ENCODE results near the gene MAP3K5.
"Not testable (repeated sequence)": the region's sequence is repeated elsewhere in the genome, so short reads cannot be mapped to it uniquely, and the experiment has no call there.

MAP3K5 gene

DNA sequence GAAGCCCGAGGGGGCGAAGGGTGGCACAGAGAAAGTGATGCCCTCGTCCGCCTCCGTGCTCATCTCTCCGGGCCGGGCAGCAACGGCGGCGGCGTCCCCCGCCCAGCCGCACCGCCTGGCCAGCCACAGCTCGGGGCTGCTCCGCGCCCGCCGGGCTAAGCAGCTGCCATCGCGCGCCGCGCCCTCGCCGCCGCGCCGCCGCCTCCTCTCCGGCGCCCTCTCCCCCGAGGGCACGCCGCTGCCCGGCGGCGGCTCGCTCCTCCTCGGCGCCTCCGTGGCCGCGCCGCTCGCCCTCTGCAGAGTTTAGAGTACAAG lies 225 bp downstream of the MAP3K5 start:
- DNase-seq = no peak

DNA sequence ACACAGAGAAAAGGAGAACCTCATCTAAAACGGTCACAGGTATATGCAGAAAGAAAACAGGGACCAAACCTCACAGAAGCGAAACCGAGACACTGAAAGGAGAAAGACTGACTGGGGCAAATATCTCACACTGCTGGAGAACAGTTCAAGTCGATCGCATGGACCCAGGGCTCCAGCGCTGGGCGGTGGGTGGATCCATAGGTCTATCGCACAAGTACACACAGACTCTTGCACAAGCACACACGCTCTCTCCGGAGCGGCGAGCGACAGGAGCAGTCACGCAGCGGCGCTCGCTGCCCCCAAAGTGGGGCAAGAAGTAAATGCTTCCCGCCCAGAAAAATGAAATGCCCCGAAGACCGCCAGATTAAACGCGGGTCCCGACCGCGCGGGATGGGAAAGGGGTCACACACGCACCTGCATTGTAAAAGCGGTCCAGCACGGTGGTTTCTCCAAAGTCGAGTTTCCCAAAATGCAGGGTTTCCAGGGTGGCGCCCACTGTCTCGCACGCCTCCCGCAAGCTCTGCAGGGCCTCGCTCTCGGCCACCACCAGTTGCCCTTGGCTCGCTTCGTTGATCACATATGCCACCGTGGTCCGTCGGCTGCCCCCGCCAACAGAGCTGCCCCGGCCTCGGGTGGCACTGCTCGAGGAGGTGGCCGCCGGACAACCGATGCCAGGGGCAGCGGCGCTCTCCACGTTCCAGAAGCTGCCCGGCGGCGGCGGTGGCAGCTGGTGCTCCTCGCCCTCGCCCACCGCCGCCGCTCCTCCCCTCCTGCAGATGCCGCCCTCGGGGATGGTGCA lies 782 bp downstream of the MAP3K5 start:
- no peak for DNase-seq

DNA sequence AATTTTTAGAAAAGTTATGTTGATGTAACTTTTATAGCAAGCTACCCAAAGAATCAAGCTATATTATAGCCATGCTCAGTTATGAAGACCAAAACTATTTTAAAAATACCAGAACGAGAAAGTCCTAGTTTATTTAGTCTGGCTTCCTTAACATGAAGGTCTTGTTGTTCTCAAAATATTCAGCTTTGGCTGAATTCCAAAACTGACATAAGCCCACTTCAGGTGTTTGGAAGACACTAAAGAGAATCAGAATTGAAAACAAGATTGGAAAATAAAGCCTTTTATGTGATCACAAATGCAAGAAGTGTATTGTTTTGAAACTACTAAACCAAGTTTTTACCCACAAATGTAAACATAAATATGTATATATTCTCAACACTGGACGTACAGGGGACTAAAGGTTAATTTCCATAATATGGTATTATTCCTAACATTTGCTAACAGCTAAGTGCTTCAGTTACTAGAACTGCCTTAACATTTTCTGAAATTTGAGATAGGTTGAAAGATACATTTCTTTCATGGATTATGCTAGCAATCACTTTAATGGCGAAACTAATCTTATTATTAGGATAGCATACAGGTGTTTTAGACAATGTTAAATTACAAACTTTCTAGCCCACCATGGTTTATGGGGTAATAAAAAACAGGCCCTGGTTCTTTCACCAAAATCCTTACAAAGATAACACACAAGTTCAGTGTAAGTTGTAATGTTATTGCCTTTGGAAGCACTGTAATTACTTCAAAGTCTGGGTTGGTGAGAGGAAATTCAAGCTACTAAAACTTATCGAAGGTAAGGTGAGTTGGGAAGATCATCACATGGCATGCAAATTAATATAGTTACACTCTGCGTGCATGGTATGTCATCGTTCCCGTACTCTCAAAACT lies 1.6 kb downstream of the MAP3K5 start:
- no peak for DNase-seq

DNA sequence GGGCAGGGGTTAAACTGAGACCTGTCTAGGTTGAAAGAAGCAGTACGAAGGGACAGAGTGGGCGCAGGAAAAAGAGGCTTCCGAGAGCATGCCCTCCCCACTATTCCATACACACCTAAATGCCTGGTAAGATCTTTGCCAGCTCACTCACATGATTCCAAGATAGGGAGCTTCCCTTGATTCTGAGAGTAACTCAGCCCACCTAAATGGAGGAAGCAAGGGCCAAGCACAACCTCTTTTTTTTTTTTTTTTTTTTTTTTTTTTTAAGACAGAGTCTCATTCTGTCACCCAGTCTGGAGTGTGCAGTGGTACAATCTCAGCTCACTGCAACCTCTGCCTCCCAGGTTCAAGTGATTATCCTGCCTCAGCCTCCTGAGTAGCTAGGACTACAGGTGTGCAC lies 2.8 kb downstream of the MAP3K5 start:
- DNase-seq = not testable (repeated sequence)

DNA sequence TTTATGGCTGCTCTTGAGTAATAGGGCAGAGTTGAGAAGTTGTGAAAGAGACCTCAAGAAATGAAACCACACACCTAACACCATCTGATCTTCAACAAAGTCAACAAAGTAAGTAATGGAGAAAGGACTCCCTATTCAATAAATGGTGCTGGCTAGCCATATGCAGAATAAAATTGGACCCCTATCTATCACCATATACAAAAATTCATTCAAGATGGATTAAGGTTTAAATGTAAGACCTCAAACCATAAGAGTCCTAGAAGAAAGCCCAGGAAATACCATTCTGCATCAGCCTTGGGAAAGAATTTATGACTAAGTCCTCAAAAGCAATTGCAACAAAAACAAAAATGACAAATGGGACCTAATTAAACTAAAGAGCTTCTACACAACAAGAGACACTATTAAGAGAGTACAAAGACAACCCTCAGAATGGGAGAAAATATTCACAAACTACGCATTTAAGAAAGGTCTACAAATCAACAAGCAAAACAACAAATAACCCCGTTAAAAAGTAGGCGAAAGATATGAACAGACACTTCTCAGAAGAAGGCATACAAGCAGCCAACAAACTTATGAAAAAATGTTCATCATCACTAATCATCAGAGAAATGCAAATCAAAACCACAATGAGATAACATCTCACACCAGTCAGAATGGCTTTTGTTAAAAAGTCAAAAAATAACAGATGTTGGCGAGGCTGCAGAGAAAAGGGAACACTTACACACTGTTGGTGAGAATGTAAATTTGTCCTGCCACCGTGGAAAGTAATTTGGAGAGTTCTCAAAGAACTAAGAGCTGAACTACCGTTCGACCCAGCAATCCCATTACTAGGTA lies 4.0 kb downstream of the MAP3K5 start:
- DNase-seq = no peak

DNA sequence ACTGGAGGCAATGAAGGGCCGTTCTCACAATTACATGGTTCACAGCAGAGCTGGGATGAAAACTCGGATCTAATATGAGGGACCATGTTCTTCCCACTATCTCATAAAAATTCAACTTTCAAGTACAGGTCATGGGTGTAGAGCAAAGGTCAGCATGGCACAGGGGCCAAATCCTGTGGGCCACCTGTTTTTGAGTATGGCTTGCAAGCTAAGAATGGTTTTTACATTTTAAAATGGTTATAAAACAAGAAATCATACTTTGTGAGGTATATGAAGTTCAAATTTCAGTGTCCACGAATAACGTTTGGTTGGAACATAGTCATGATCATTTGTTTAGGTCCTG lies 4.6 kb downstream of the MAP3K5 start:
- DNase-seq = no peak

DNA sequence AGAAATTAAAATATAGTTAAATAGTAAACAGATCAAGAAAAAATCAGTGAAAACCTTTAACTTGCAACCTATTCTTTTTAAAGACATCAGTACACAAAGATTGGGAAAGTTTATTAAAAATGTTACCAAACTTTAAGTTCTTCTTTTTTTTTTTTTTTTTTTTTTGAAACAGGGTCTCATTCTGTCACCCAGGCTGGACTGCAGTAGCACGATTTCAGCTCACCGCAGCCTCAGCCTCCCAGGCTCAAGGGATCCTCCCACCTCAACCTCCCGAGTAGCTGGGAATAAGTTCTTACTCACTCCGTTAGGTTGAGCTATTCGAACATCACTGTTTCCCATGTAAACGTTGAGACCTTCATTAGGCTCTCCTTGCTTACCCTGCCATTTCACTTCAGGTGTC lies 5.6 kb downstream of the MAP3K5 start:
- no peak for DNase-seq

DNA sequence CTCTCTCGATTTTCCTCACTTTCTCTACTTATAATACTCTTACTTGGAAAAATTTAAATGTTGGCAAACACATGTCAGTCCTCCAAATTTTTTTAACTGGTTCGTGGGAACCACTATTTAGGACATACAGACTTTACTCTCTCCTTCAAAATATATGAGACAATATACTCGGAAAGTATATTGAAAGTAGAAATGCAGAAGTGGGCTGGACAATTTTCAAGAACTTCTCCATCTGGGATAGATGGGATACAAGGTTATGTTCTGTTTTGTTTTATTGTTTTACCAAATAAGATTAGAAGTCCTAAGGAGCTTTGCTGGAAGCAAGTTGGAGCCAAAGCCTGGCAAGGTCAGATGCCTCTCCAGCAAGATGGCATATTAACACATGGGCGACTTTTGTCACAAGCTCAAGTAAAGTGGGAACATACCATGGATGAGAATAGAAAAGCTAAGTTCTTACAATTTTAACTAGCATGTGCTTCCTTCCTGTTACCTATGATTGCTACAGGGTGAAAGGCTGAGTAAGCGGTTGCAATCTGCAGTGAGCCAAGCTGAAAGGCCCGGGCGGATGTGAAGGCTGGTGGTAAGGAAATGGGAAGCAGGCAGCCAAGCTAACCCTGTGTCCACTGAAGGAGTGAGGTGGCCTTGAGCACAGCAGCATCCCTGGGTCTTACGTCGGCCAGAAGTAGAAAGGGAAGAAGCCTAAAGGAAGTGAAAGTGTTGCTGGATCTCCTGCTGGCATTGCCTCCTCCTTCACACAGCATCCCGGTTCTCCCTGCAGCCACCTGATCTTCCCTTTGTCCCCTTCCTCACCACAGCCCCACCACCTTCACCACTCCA lies 7.1 kb downstream of the MAP3K5 start:
- DNase-seq = no peak

DNA sequence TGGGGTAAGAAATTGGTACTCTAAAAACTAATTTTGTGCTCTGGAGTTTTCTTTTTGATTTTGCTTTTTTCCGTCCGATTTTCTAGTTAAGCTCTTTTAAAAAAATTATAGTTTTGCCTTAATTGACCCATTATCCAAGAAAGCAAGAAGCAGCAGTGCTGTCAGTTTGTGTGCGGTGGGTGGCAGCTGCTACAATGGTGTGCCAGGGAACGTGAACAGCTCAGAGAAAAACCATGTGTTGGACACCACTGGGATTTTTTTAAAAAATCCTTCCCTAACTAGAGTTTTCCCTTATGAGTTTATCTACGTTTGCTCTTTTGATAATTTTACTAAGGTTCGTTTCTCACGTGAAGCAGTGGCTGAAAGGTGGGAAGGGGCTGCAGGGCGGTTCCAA lies 8.0 kb downstream of the MAP3K5 start:
- DNase-seq = no peak

DNA sequence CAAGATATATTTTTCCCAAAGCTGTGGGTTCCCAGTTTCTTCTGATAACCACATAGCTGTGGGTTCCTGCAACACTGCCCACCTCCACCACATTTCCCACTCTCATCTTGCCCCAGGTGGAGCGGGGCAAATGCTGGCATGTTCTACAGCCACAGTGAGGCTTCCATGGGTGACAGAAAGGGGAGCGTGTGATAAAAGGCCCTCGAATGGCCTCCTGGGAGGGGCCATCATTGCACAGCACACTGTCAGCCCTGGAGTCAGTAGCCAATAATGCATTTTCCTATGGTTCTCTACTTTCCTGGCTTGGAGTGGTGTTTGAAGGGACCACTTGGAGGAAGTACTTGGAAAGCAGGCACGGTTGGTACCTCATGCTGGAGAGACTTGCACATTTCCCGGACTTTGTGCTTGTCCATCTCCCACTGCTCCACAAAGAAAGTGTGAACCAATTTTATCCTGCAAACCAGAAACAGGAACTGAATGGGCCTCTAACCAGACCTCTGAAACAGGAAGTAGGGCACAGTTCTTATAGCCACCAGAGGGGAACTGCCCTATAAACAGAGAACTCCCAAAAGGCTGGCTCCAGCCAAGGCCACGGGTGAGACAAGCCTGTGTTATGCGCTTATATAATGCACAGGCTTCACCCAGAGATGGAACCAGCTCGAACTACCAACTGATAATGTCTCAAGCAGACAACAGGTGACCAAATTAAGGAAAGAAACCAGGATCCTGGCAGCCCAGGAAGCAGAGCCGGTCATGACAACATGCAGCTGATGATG lies 8.6 kb downstream of the MAP3K5 start:
- no peak for DNase-seq

DNA sequence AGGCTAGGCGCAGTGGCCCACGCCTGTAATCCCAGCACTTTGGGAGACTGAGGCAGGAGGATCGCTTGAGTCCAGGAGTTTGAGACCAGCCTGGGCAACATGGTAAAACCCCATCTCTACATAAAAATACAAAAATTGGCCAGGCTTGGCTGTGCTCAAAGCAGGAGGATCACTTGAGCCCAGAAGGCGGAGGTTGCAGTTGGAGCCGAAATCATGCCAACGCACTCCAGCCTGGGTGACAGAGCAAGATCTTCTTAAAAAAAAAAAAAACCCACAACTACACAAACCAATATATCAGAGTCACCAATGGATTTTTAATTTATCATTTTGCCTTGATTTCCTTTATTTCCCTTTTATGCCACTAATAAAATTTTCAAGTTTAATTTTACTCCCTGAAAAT lies 9.3 kb downstream of the MAP3K5 start:
- no peak for DNase-seq

DNA sequence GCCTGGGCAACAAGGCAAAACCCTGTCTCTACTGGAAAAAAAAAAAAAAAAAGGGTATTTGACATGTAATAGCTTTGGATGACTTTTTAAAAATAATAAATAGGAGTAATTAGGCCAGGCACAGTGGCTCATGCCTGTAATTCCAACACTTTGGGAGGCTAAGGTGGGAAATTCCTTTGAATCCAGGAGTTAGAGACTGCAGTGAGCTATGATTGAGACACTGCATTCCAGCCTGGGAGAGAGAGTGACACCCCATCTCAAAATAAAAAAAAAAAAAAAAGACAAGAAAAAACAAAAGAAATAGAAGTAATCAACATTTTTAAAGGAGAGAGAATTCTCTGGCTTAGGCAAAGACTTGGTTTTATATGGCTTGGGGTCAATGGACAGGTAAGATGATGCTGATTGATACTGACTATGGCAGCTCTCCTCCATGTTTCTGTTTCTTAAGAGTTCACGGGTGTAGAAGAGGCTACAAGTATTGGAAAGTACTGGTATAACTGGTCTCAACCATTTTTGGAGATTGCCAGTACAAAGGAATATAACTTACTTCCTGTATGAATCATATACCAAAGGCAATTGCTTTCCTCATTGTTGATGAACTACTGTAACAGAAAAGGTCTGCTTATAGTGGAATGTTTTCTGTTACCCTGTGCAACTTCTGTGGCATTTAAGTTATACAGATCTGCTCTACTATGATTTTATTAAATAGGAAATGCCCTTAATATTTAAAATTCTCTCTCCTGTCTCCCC lies 10.1 kb downstream of the MAP3K5 start:
- no peak for DNase-seq

DNA sequence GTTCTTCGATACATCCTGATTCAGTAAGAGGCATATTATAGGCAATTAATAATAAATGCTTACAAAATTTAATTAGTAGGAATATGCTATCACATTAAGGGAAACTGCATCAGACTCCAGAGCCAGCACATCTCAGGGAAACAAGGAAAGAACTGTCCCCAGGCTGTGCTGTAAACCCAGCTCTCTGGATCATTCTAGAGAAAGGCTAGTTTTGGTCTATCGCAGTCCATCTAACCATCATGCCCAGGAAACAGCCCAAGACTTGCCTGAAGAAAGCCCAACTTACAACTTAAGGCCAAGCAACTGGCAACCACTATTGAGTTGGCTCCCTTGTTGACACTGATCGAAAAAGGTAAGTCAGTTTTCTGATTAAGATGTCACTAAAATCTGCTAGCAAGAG lies 11.3 kb downstream of the MAP3K5 start:
- no peak for DNase-seq

DNA sequence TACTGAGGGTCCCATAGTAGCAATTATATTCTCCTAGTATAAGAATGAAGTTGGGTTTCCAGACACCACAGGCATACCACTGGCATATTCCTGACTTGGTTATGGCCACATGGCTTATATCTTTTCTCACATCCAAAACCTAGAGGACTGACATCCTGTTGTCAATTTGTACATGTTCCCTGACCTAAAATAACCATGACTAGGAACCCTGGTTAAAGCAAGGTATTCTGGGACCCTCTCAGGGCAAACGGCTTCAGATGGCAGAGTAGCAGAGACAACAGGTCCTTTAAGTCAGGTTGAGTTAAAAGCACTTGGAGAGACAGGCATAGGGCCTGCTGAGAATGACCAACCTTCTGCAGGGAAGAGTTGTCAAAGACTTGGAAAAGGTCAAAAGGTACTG lies 12.6 kb downstream of the MAP3K5 start:
- no peak for DNase-seq

DNA sequence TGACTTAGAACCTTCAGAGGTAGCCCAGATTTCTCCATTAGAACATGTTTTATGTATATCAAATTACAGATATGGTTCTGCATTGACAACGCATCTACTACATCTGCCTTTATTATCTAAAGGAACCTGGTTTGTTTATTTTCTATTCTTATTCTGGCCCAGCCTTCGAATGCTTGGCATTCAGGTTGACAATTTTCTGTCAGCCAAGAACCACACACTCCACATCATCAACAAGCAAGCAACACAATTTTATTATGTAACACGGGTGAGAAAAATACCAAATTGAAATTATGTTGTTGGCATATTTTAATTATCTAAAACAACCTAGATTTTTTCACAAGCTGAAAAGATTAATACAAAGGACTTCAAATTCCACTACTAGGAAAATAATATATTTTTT lies 14.6 kb downstream of the MAP3K5 start:
- DNase-seq = no peak

DNA sequence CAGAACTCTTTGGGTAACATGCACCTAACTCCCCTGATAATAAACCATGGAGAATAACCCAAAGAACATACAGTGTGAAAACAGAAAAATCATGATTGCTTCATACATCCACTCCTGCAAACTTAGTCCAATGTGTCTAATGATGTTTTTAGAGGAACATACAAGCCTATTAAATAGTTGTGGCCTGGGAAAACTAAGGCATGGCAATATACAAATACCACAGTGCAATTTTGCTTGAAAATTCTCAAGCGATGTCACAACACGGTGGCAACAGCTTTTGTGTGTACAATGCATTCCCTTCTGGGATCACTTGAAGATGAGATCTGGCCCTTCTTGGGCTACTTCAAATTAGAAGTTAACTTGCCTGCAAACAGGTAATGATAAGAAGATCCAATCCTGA lies 16.7 kb downstream of the MAP3K5 start:
- no peak for DNase-seq

DNA sequence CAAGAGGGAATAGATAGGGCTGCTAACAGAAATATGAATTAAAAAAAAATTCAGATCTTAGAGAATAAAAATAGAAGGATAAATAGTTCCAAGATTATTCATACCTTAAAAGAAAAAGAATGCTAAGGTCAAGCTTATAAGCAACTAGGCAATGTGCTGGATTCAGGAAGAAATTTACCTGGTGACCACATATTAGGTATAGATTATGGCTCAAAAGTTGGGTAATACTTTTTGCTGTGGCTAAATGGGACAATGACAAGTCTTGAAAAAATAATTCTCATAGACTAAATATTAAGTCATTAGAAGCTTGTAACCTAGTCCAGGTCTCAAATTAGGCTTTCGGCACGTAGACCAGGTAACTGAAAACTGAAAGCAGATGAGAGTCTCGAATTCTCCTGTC lies 17.2 kb downstream of the MAP3K5 start:
- no peak for DNase-seq

DNA sequence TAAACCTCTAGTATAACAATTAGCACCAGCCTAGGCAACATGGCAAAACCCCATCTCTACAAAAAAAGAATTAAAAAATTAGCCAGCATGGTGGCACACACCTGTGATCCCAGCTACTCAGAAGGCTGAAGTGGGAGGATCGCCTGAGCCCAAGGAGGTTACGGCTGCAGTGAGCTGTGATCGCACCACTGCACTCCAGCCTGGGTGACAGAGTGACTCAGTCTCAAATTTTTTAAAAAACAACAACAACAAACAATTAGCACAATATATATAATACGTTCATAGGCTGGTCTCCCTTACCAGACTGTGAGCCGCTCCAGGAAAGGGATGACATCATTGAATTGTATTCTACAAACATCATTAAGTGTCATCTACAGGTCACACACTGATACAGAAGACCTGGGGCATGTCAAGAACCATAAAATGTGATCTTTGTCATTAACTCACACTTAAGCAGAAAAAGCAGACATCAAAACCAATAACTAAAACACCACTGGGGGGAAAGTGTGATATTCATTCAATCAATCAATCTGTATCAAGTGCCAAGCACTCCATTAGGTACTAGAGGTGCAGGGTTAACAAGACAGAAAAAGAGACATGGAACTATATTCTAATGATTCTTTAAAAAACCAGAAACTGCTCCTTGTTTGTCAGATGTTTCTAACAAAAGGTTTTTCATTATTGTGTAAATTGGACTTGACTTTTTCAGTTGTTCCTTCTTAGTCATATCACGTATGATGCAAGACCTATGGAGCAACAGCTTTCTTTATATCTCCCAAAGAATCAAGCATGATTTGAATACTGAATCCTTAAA lies 17.8 kb downstream of the MAP3K5 start:
- no peak for DNase-seq

DNA sequence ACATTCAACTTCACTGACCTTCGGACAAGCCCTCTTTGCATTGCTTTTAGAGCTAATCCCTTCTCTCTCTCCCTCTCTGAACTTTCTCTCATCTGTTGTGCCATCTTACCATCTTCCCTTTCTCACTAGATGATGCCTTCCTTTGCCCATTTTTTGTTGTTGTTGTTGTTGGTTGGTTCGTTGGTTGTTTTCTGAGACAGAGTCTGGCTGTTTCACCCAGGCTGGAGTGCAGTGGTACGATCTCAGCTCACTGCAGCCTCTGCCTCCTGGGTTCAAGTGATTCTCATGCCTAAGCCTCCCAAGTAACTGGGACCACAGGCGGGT lies 18.8 kb downstream of the MAP3K5 start:
- DNase-seq = no peak

DNA sequence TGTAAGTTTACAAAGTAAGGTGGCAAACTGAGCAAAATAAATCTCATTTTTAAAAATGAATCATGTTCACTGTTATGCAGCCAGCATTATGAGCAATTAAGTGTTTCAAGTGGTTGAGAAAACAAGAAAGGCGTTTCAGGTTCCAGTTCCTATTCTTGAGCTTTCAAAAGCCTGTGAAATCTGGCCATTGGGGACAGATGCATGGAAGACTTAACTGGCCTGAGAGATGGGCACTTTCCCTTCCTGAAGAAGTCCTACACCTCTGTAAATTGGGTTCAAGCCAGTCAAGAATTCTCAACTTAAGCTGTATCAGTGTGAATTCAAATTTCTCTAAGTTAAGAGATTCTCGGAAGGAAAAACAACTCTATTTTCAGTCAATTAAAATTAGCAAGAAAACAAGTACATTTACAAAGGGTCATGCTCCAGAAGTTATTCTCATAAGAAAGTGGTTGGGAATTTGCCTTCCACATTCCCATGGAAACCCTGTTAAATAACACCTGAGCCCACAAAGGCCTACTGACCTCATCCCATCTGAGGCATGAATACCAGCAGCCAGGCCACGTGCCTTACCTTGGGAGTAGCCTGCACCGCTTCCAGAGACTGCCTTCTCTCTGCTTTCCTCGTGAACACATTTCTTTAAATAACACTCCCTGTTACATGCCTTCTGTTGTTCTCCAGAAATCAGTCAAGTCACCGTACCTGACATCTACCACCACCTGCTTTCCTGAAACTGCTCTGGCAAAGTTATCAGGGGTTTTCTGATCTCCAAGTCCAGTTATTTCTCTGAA lies 19.4 kb downstream of the MAP3K5 start:
- DNase-seq = no peak
